ENCODE measurements around the gene NAA38. TPM values are rescaled to one million over a fixed set of nuclear protein-coding genes. Genes with fewer than 3 reads are reported as not detected.

The NAA38 gene
- polyA plus RNA-seq, 1 donor (not counting 4 experiments of a cell fraction or from before 2014, with no cell fraction given), result 70.9 TPM

GRCh38 chr17:7858522-7858810, 1.1 kb upstream of the NAA38 start:
- dilution Hi-C loops (cut with MboI; ENCODE audit: extremely low pct_ligation_motif_present, low sequenced_read_pairs), result no loop called here
- Histone ChIP-seq H3K9me1 (ENCODE audit: control insufficient read depth, extremely low read depth, insufficient read depth, low read length) (no peaks in the 10 kb centered on the region), H3K4me3 (ENCODE audit: control insufficient read depth in 2 of 3, extremely low read depth in 1 of 3, insufficient read depth in 2 of 3, low read depth in 1 of 3, low read length in 3 of 3) (peak overlapping the region; percentile 57 to 98 (median 79)), H3K4me1 (ENCODE audit: control insufficient read depth, extremely low read depth, insufficient read depth, low read length) (peaks cover 37% of the 10 kb centered on the region), H2AFZ (ENCODE audit: control insufficient read depth, low read length) (peak overlapping the region; percentile 93), H3K9me3 (ENCODE audit: control insufficient read depth, low read depth, low read length) (no peaks in the 10 kb centered on the region), H3K9ac (ENCODE audit: control insufficient read depth, extremely low read depth, insufficient read depth, low read length) (peak overlapping the region; percentile 79), H3K27ac (ENCODE audit: control insufficient read depth, insufficient read depth, low read length) (peak overlapping the region; percentile 73), H3K36me3 (ENCODE audit: control insufficient read depth in 2 of 2, extremely low read depth in 1 of 2, insufficient read depth in 2 of 2, low read length in 2 of 2) (peaks cover 5 to 8% of the 10 kb centered on the region in 2 experiments), H3K79me2 (ENCODE audit: control insufficient read depth, insufficient read depth, low read length) (peaks cover 25% of the 10 kb centered on the region), H4K20me1 (ENCODE audit: control insufficient read depth, extremely low read depth, insufficient read depth, low read length) (no peaks in the 10 kb centered on the region), H3K27me3 (ENCODE audit: control insufficient read depth, extremely low read depth, insufficient read depth, low read length) (no peaks in the 10 kb centered on the region), H3K4me2 (ENCODE audit: control insufficient read depth, extremely low read depth, insufficient read depth, low read depth, low read length) (peak overlapping the region; percentile 97)
- DNase-seq (ENCODE audit: low read depth, low spot score) (no peak), FAIRE-seq (peak; percentile 60)
- no peak for TF ChIP-seq EZH2 (IDR thresholded peaks at IDR 0.05; ENCODE audit: low read length)
- peak; percentile 41 to 69 (median 57) for TF ChIP-seq CTCF (optimal IDR thresholded peaks at IDR 0.05 in 1 of 3, IDR thresholded peaks at IDR 0.05 in 1 of 3, conservative IDR thresholded peaks at IDR 0.05 in 1 of 3; ENCODE audit: extremely low read depth in 1 of 3, insufficient read depth in 2 of 3, low read length in 3 of 3)

GRCh38 chr17:7857713-7858521, 558 bp upstream of the NAA38 start, which contains the start of gene CYB5D1:
Gene CYB5D1, plus strand, starts transcription at chr17:7858003. Its CDS starts 132 bp downstream, at chr17:7858135.
- no peak for FAIRE-seq
- TF ChIP-seq CTCF (optimal IDR thresholded peaks at IDR 0.05 in 1 of 3, IDR thresholded peaks at IDR 0.05 in 1 of 3, conservative IDR thresholded peaks at IDR 0.05 in 1 of 3; ENCODE audit: extremely low read depth in 1 of 3, insufficient read depth in 2 of 3, low read length in 3 of 3) (peak in 1 of 3 experiments; percentile 3), EZH2 (IDR thresholded peaks at IDR 0.05; ENCODE audit: low read length) (no peak)
- dilution Hi-C loops (cut with MboI; ENCODE audit: extremely low pct_ligation_motif_present, low sequenced_read_pairs), result no loop called here
- DNase-seq (ENCODE audit: low read depth, low spot score), result no peak
- no peaks in the 10 kb centered on the region for H3K9me3 ChIP-seq (ENCODE audit: control insufficient read depth, low read depth, low read length)
- peak within 1 kb of the TSS; percentile 57 to 98 (median 79) for H3K4me3 ChIP-seq (ENCODE audit: control insufficient read depth in 2 of 3, extremely low read depth in 1 of 3, insufficient read depth in 2 of 3, low read depth in 1 of 3, low read length in 3 of 3)
- peaks cover 8 to 11% of the 10 kb centered on the region in 2 experiments for H3K36me3 ChIP-seq (ENCODE audit: control insufficient read depth in 2 of 2, extremely low read depth in 1 of 2, insufficient read depth in 2 of 2, low read length in 2 of 2)
- H3K4me1 ChIP-seq (ENCODE audit: control insufficient read depth, extremely low read depth, insufficient read depth, low read length), result peaks cover 33% of the 10 kb centered on the region
- H2AFZ ChIP-seq (ENCODE audit: control insufficient read depth, low read length), result peak within 1 kb of the TSS; percentile 93
- H3K4me2 ChIP-seq (ENCODE audit: control insufficient read depth, extremely low read depth, insufficient read depth, low read depth, low read length), result peak within 1 kb of the TSS; percentile 97
- peak within 1 kb of the TSS; percentile 79 for H3K9ac ChIP-seq (ENCODE audit: control insufficient read depth, extremely low read depth, insufficient read depth, low read length)
- H3K27ac ChIP-seq (ENCODE audit: control insufficient read depth, insufficient read depth, low read length), result peak within 1 kb of the TSS; percentile 73
- peaks cover 2% of the 10 kb centered on the region for H4K20me1 ChIP-seq (ENCODE audit: control insufficient read depth, extremely low read depth, insufficient read depth, low read length)
- peaks cover 25% of the 10 kb centered on the region for H3K79me2 ChIP-seq (ENCODE audit: control insufficient read depth, insufficient read depth, low read length)
- no peaks in the 10 kb centered on the region for H3K9me1 ChIP-seq (ENCODE audit: control insufficient read depth, extremely low read depth, insufficient read depth, low read length)
- H3K27me3 ChIP-seq (ENCODE audit: control insufficient read depth, extremely low read depth, insufficient read depth, low read length), result no peaks in the 10 kb centered on the region
